Bladder microvascular endothelial cell (primary cell): ENCODE data around the gene ZNF219. TPM values are rescaled to one million over a fixed set of nuclear protein-coding genes. Genes with fewer than 3 reads are reported as not detected.

ENCODE experiments used
- total RNA-seq: library from RNA; depleted of rRNA; stranded (reverse); fragments of >200 nt; gene quantifications from 2 replicates; pipeline ENCODE4 v1.2.3, GENCODE V29; 2014

The ZNF219 gene
- total RNA-seq: 3.2 and 5.2 TPM in 2 replicates

GRCh38 chr14:21098076-21098891, at the start of gene ZNF219:
ZNF219 (minus strand) TSS chr14:21098655; CDS start chr14:21093591, 5,064 bp downstream.

GRCh38 chr14:21100931-21101330, 2.5 kb upstream of the ZNF219 start, which contains the start of gene TMEM253:
TMEM253 (plus strand) TSS chr14:21101066; CDS start chr14:21101344, 278 bp downstream.

GRCh38 chr14:21070083-21070609, 28.3 kb downstream of the ZNF219 start, which contains the start of gene ARHGEF40:
ARHGEF40 (plus strand) TSS chr14:21070304; CDS start chr14:21070397, 93 bp downstream.

GRCh38 chr14:21057803-21058675, 40.4 kb downstream of the ZNF219 start, which contains the start of gene RNASE8:
RNASE8 (plus strand) TSS chr14:21057822; CDS start chr14:21057893, 71 bp downstream.

GRCh38 chr14:21041676-21042433, 56.6 kb downstream of the ZNF219 start, which contains the start of gene RNASE7:
RNASE7 (plus strand) TSS chr14:21042362; CDS start chr14:21042993, 631 bp downstream.

Other genes with a start within 250 kb of the ZNF219 start
- not detected in 2 replicates for gene RNASE3, start 207.3 kb downstream of the ZNF219 start, total RNA-seq
- not detected in 2 replicates for gene RNASE2, start 143.2 kb downstream of the ZNF219 start, total RNA-seq
- 20.6 and 22.3 TPM in 2 replicates for gene METTL17, start 108.7 kb downstream of the ZNF219 start, total RNA-seq
- gene SLC39A2, start 99.4 kb downstream of the ZNF219 start, total RNA-seq: not detected in 2 replicates
- gene NDRG2, start 73.6 kb downstream of the ZNF219 start, total RNA-seq: 0.65 and 1.5 TPM in 2 replicates
- not detected in 2 replicates for gene TPPP2, start 68.4 kb downstream of the ZNF219 start, total RNA-seq
- not detected in 2 replicates for gene RNASE13, start 63.8 kb downstream of the ZNF219 start, total RNA-seq
- not detected in 2 replicates for gene RNASE7, start 56.3 kb downstream of the ZNF219 start, total RNA-seq
- not detected in 2 replicates for gene RNASE8, start 40.8 kb downstream of the ZNF219 start, total RNA-seq
- gene ARHGEF40, start 28.4 kb downstream of the ZNF219 start, total RNA-seq: 3.1 and 9.9 TPM in 2 replicates
- gene TMEM253, start 2.4 kb upstream of the ZNF219 start, total RNA-seq: 0.13 TPM in 1 of 2 replicates, not detected in the other
- gene OR5AU1, start 57.4 kb upstream of the ZNF219 start, total RNA-seq: not detected in 2 replicates
- 659 and 666 TPM in 2 replicates for gene HNRNPC, start 170.8 kb upstream of the ZNF219 start, total RNA-seq
- gene RPGRIP1, start 181.4 kb upstream of the ZNF219 start, total RNA-seq: under 0.01 and 0.19 TPM in 2 replicates